HG03097 (cell line): ENCODE data around the gene LIMCH1.

ENCODE experiments used
- ATAC-seq: cut with Tn5 transposase; IDR thresholded peaks from one replicate; pipeline ENCODE4 v1.9.1; 2021; ENCODE audit not compliant: unreplicated experiment, low FRiP score

The LIMCH1 gene

GRCh38 chr4:41561244-41561643, 23.3 kb downstream of the LIMCH1 start:
- no peak for ATAC-seq

- no peak for ATAC-seq
These were observed 29.2 kb downstream of the LIMCH1 start for GRCh38 chr4:41567186-41567585.

- ATAC-seq, result no peak
These were observed 30.4 kb downstream of the LIMCH1 start for GRCh38 chr4:41568363-41568762.

- no peak for ATAC-seq
These were observed 32.0 kb downstream of the LIMCH1 start for GRCh38 chr4:41569961-41570360.

GRCh38 chr4:41571422-41571821, 33.5 kb downstream of the LIMCH1 start:
- ATAC-seq, result no peak

- no peak for ATAC-seq
These were observed 34.6 kb downstream of the LIMCH1 start for GRCh38 chr4:41572516-41572915.

- ATAC-seq, result no peak
These were observed 35.0 kb downstream of the LIMCH1 start for GRCh38 chr4:41572956-41573355.

- no peak for ATAC-seq
These were observed 35.6 kb downstream of the LIMCH1 start for GRCh38 chr4:41573502-41574001.

GRCh38 chr4:41575207-41575606, 37.2 kb downstream of the LIMCH1 start:
- ATAC-seq, result no peak

GRCh38 chr4:41575665-41576064, 37.7 kb downstream of the LIMCH1 start:
- no peak for ATAC-seq

- no peak for ATAC-seq
These were observed 41.1 kb downstream of the LIMCH1 start for GRCh38 chr4:41579043-41579442.

GRCh38 chr4:41579526-41579925, 41.6 kb downstream of the LIMCH1 start:
- no peak for ATAC-seq

- no peak for ATAC-seq
These were observed 42.0 kb downstream of the LIMCH1 start for GRCh38 chr4:41580007-41580406.

GRCh38 chr4:41586675-41587225, 48.8 kb downstream of the LIMCH1 start:
- ATAC-seq, result no peak

GRCh38 chr4:41587286-41587685, 49.3 kb downstream of the LIMCH1 start:
- no peak for ATAC-seq

- no peak for ATAC-seq
These were observed 52.6 kb downstream of the LIMCH1 start for GRCh38 chr4:41590591-41590990.

GRCh38 chr4:41594432-41594831, 56.5 kb downstream of the LIMCH1 start:
- ATAC-seq, result no peak

GRCh38 chr4:41597494-41597893, 59.5 kb downstream of the LIMCH1 start:
- ATAC-seq, result no peak

- ATAC-seq, result no peak
These were observed 60.6 kb downstream of the LIMCH1 start for GRCh38 chr4:41598580-41598979.

- no peak for ATAC-seq
These were observed 61.3 kb downstream of the LIMCH1 start for GRCh38 chr4:41599192-41599786.

GRCh38 chr4:41600243-41600912, 62.4 kb downstream of the LIMCH1 start:
- no peak for ATAC-seq

- ATAC-seq, result no peak
These were observed 63.1 kb downstream of the LIMCH1 start for GRCh38 chr4:41601025-41601424.
